NCI-H446 (cell line): ENCODE data around the gene ZBTB9.

Experiments
- DNase-seq, 2 experiments: peaks; one replicate each; lab custom pipeline; 2025; lab: John Stamatoyannopoulos, UW

The ZBTB9 gene, protein sequence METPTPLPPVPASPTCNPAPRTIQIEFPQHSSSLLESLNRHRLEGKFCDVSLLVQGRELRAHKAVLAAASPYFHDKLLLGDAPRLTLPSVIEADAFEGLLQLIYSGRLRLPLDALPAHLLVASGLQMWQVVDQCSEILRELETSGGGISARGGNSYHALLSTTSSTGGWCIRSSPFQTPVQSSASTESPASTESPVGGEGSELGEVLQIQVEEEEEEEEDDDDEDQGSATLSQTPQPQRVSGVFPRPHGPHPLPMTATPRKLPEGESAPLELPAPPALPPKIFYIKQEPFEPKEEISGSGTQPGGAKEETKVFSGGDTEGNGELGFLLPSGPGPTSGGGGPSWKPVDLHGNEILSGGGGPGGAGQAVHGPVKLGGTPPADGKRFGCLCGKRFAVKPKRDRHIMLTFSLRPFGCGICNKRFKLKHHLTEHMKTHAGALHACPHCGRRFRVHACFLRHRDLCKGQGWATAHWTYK

DNA sequence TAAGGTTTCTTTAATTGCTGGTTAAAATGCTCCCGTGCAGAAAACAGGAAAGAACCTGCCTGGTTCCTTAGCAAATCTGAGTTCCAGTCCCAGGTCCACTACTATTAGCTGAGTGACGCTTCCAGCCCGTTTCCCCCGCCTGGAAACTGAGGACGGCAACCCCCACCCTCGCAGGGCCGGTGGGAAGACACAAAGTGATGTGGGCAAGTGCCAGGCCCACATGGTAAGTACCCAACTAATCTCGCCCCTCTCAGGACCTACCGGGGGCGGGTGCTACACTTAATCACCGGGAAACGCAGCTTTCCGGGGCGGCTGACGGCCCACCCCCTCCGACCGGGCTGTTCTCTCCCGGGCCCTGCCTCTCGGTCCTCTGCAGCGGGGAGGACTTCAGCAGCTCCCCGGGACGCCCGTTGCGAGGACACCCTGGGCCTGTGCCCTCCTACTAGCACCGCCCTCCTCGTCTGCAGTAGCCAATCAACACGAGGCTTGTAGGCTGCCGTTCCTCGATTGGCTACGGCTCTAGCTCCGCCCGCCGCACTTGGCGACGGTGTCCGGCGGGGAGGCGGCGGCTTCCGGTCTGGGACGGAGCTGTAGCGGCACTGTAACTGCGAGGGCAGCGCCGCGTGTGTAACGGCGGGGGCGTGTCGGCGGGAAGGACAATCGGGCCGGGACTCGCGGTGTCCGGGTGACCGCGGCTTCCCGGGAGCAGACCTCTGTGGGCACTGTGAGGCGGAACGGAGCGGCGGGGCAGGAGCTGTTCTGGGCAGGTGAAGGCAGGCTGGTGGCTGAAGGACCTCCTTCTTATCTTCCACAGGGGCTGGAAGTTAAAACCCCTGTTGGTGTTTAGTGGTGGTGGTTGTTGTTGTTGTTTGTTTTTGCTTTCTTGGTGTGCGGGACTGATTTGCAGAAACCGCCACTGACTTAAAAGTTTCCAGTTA, at the start of gene ZBTB9:
ZBTB9 (plus strand) TSS at position 568 of the 938 bp plus-strand sequence. CDS start 525 bp downstream, outside the sequence.
- peak; percentile 76 to 97 for DNase-seq

DNA sequence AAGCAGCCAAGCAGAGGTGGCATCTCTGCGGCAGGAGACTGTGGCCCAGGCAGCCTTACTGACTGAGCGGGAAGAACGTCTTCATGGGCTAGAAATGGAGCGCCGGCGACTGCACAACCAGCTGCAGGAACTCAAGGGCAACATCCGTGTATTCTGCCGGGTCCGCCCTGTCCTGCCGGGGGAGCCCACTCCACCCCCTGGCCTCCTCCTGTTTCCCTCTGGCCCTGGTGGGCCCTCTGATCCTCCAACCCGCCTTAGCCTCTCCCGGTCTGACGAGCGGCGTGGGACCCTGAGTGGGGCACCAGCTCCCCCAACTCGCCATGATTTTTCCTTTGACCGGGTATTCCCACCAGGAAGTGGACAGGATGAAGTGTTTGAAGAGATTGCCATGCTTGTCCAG, 49.5 kb upstream of the ZBTB9 start:
- no peak for DNase-seq

DNA sequence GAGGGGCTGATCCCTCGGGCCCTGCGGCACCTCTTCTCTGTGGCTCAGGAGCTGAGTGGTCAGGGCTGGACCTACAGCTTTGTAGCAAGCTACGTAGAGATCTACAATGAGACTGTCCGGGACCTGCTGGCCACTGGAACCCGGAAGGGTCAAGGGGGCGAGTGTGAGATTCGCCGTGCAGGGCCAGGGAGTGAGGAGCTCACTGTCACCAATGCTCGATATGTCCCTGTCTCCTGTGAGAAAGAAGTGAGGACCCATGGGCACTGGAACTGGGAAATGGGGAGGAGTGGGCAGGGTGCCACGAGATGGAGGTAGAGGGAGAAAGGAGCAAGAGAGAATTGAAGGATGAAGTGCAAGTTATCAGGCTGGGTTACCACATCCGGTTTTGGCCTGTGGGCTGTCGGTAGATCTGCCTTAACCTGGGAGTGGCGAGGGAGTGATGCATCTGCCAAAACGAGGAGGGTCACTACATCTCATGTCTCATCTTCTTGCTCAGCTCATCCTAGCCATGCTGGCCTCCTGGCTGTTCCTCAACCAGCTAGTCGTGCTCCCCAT, 48.9 kb upstream of the ZBTB9 start:
- DNase-seq: no peak

DNA sequence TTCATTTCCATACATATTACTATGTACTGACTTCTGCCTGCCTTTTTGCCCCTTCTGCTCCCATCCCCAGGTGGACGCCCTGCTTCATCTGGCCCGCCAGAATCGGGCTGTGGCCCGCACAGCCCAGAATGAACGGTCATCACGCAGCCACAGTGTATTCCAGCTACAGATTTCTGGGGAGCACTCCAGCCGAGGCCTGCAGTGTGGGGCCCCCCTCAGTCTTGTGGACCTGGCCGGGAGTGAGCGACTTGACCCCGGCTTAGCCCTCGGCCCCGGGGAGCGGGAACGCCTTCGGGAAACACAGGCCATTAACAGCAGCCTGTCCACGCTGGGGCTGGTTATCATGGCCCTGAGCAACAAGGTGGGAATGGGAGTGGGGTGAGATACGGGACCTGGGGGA, 48.2 kb upstream of the ZBTB9 start:
- no peak for DNase-seq

DNA sequence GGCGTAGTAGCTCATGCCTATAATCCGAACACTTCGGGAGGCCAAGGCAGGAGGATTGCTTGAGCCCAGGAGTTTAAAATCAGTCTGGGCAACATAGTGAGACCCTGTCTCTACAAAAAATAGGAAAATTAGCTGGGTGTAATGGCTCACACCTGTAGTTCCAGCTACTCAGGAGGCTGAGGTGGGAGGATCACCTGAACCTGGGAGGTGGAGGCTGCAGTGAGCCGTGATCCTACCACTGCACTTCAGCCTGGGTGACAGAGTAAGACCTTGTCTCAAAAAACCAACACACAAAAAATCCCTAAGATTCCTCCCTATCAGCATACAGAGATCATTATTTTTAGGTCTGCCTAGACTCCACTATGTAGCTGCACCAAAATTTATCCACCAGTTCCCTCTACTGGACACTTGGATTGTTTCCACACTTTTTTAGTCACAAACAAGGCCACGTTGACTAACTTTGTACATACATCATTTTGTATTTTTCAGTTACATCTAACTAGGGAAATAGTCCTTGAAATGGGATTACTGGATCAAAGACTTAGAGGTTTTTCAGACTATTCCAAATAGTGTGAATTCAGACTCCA, 47.2 kb upstream of the ZBTB9 start:
- no peak for DNase-seq

DNA sequence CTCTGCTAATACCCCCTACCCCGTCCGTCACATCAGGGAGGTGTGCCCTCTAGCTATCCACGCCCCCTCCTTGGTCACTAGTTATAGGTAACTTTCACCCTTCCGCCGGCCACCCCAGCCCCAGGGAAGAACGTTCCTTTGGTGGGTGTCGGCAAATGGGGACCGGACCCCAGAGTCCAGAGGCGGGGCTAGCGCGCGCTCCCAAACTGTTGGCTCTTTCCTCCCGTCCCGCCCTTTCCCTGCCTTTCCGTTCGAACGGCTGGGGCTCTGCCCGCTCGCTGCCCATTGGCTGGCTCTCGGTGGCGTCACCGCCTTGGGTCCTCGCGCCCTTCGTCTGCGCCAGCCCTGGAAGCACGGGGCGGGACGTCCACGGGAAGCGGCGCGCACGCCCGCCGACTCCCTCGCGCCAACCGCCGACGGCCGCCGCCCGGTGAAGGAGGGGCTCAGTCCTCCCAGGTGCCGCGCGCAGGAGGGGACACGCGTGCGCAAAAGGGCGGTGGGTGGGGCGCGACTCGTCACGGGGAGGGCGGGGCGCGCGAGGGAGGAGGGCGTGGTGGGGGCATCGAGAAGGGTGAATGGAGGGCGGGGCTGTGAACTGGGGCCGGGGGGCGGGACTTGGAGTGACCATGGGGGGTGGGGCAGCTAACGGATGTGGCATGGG, 44.2 kb upstream of the ZBTB9 start:
- DNase-seq: peak; percentile 97 to 99

DNA sequence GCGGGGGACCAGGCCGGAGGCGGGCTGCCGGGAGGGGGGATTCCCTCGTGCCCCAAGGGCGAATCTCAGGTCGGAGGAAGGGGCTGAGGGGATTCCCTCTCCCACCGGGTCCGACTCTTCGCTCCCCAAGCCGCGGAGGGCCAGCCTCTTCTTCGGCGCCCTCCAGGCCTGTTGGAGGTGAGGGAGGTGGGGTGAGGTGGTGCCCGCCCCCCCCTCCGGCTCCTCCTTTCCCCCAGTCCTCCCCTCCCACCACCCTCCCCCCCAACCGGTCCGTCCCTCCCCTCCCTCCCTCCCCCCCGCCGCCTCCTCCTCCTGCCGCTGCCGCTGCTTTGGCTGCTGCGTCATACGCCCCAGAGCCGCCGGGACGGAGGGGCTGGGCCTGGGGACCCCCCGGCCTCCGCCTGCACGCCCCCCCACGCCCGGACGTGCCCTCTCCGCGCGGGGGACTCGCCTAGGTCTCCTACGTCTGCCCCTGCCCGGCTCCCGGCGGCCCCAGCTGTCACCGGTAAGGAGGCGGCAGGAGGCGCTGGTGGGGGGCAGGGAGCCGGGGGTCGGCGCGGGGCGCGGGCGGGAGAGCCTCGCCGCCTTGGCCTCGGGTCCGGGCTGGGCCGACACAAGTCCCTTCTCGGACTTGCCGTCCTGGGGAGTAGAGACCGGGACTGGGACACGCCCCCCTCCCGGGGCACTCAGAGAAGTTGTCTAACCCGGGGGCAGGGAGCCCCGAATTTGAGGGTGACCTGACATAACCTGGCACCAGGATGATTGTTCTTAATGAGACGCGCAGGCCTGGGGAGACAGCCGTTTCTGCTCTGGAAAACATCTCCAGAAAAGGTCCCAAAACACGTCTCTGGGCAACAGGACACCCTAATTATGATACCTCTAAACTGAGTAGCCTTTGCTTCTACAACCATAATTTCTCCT, 43.4 kb upstream of the ZBTB9 start, which contains the start of gene PHF1:
PHF1 (plus strand) TSS at position 304 of the 921 bp plus-strand sequence. CDS start 1,250 bp downstream, outside the sequence.
- no peak for DNase-seq

DNA sequence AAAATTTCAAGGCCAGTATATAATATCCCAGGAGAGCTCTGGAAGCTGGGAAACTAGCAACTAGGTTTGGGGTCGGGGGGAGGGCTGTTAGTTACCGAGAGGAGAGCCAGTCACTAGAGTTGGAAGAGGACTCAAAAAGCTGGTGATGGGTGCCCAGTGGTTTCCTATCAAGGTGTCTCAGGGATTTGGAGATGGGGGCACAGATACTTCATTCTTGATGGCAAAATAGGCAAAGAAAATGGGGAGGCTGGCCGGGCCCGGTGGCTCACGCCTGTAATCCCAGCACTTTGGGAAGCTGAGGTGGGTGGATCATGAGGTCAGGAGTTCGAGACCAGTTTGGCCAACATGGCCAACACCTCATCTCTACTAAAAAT, 42.8 kb upstream of the ZBTB9 start:
- no peak for DNase-seq

DNA sequence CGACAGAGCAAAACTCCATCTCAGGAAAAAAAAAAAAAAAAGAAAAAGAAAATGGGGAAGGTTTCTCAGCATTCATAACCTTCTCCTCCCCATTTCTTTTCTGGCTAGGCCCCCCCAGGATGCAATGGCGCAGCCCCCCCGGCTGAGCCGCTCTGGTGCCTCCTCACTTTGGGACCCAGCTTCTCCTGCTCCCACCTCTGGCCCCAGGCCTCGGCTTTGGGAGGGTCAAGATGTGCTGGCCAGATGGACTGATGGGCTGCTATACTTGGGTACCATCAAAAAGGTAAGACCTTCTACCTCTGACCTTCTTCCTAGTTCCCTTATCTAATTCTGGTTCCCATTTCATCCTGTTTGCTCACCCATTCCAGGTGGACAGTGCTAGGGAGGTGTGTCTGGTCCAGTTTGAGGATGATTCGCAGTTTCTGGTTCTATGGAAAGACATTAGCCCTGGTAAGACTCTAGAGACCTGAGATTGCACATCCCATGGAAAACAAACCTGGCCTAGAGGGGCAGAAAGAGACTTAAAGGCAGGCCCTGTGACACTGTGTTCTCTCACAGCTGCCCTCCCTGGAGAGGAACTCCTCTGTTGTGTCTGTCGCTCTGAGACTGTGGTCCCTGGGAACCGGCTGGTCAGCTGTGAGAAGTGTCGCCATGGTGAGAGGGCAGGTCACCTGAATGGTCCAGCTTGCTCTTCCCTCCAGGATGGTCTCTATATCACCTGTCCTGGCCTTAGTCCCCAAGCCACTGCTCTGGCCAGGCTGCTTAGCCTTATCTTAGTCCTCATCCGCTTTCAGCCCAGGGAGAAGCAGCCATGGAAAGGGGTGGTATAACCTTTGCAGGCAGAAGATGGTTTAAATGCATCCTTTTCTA, 42.0 kb upstream of the ZBTB9 start:
- no peak for DNase-seq

DNA sequence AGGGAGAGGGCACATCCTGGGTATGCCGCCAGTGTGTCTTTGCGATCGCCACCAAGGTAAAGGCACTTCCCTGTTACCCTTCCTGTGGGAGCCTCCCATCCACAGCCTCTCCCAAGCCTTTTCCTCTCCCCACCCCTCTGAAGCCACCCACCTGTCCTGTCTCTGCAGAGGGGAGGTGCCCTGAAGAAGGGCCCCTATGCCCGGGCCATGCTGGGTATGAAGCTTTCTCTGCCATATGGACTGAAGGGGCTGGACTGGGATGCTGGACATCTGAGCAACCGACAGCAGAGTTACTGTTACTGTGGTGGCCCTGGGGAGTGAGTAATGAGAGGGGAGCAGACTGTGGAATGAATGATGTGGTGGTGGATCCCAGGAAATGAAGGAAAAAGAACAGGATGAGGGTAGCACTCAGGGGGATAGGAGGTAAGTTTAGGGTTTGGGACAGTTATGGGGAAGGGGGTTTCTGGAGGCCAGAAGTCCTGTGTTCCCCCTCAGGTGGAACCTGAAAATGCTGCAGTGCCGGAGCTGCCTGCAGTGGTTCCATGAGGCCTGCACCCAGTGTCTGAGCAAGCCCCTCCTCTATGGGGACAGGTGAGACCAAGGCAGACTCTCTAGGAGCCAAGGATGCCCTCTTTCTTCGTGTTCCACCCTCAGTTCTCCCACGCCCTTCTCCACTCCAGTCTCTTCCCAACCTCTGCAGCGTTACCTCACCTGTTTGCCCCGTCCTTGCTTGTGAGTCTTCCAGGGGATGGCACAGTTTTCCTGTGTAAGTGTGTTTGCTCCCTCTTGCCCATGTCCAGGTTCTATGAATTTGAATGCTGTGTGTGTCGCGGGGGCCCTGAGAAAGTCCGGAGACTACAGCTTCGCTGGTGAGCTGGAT, 40.9 kb upstream of the ZBTB9 start:
- no peak for DNase-seq

DNA sequence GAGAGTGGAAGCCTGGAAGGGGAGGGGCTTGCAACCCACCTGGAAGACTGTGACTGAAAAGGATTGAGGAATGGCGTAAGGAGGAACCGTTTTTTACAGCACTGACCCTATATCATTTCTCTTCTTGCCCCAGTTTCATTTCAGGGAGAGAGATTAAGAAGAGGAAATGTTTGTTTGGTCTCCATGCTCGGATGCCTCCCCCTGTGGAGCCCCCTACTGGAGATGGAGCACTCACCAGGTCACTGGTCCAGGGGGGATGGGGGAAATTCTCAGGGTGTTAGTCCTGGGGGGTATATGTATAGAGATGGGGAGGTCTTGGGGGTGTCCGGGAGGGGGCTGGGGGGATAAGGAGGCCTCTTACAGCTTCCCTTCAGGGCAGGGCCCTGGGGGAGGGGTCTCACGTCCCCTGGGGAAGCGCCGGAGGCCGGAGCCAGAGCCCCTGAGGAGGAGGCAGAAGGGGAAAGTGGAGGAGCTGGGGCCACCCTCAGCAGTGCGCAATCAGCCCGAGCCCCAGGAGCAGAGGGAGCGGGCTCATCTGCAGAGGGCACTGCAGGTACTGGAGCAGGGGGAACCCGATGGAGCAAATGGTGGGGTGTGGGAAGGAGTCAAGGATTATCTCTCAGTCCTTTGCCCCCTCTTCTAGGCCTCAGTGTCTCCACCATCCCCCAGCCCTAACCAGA, 39.6 kb upstream of the ZBTB9 start:
- no peak for DNase-seq

DNA sequence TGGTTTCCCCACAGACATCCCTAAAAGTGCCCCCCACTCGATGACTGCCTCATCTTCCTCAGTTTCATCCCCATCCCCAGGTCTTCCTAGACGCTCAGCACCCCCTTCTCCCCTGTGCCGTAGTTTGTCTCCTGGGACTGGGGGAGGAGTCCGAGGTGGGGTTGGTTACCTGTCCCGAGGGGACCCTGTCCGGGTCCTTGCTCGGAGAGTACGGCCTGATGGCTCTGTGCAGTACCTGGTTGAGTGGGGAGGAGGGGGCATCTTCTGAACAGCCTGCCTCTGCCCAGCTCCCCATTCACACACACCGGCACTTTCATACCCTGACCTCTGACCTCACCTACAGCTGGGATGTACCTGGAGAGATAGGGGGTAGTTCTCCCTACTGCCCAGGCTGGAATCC, 38.5 kb upstream of the ZBTB9 start:
- no peak for DNase-seq

DNA sequence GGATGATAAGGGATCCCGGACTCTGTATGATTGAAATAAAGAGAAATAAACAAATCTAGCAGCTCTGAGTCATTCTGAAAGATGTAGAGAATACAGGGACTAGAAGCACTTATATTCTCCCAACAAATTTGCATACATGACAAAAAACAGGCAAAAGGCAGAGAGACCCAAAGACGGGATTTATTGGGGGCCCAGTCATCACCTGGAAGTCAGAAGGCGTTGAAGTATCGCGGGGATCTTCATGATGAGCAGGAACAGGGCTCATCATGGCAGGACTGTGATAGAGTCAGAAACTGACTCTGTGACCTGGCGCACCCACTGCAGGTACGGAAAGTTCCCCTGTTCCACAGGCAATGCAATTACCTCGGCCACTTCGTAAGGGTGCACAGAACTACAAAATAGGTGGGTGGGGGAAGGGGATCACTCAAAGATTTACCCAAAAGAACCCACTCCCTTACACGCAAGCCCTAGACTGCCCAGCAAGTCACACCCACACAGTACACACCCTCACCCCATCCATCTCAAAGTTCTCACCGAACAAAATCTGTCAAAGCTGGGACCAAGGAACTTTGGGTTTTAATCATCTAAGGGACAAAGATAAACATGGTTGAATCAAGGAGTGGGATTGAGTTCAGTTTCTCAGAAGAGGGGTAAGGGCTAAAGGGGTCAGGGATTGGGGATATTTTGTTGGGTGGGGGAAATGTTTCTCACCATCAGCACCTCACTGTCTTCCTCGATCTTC, 37.8 kb upstream of the ZBTB9 start:
- DNase-seq: no peak

DNA sequence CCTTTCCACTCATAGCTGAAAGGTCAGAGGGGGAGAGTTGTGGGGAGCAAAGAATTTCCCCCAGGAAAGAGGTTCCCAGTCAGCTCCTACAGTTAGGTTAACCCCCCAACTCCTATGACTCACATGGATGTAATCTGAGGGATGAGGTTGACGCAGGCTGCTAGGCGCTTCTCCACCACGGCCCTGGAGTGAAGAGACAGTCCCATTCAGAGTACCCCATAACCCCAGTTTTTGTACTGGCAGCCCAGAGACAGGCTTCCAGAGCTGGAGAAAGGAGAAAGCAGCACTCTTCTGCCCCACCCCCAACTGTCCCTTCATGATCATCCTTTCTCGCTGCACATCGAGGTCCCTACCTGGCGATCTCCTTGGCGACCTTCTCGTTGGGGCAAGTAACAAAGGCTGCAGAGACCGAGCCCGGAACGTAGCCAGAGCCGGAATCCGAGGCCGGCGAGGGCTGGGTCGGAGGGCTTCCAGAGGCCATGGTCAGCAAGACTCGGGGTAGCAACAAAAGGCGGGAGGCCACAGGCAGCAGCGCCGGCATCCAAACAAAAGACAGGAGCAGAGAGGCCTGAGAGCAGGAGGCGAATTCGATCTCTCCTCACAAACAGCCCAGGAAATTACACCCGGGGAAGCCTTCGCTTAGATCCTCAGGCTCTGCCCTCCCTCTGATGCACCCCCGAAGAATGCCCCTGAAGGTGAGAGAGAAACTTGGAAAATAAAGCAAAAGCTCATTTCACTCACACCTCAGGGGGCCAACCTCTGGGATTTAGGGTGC, 37.1 kb upstream of the ZBTB9 start:
- DNase-seq: no peak

DNA sequence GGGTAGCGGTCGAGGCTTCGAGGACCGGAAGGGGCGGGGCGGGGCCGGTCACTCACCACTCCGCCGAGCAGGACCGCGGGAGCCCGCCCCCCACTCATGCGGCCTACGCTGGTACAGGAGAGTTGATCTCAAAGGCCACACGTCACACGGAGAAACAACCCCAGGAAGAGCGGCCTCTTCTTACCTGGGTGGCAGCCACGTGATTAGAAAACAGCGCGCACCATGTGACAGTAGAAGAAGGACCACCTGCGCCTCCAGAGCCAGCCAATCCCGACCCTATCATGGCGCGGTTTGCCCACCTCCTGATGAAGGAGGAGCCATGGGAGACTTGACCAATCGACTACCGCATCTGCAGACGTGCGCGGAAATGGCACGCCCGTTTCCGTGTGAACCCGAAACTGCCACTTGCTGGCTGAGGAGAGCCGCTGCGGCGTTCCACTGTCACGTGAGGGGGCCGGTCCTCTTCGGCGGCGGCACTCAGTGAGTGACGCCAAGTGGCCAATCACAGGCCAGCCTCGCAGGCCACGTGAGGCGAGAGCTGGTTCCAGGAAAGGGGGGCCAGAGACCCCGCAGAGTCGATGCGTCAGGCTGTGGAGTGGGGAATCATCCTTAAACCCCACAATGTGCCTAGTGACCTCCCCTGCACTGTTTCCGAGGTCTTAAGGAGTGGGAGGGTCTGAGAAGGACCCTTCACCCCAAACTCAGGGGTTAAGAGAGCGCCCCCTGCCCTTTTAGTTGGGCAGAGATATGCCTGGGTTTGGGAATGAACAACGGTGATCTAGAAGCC, 36.3 kb upstream of the ZBTB9 start, which contains the start of gene CUTA:
CUTA (minus strand) TSS at position 205 of the 787 bp plus-strand sequence; CDS start at position 98, 107 bp downstream.
- DNase-seq: peak; percentile 97 to 99
